A673 (cell line): Measurements from ENCODE around the gene PATJ. TPM values are rescaled to one million over a fixed set of nuclear protein-coding genes. Genes with fewer than 3 reads are reported as not detected.

Experiments
- BruUV-seq: library from RNA; stranded (reverse); fragments of 400-500 nt; replicated peaks from 2 replicates; lab custom pipeline; 2021; lab: Mats Ljungman, UMichigan
- CTCF ChIA-PET: fragments of 300-600 bp; sonication (Branson Sonifier 250); formaldehyde crosslinking; loops from one replicate; lab custom pipeline; 2022; ENCODE audit warnings: antibody characterized with exemption; lab: Charles Lee
- POLR2A ChIA-PET: fragments of 300-600 bp; sonication (Branson Sonifier 250); formaldehyde crosslinking; loops from one replicate; lab custom pipeline; 2022; ENCODE audit warnings: antibody characterized with exemption; ENCODE audit not compliant: low non-redundant PET; lab: Charles Lee
- DNase-seq: peaks from one replicate; pipeline ENCODE4 v3.0.0-alpha.2; 2015; ENCODE audit warnings: low spot score
- H3K27ac ChIP-seq: fragments of 200-600 bp; sonication (generic); 2 replicates; pipeline ENCODE4 v1.5.1; 2016; ENCODE audit warnings: mixed run types, low read depth, mild to moderate bottlenecking, mixed read lengths, antibody characterized with exemption, low read length; ENCODE audit not compliant: poor library complexity, severe bottlenecking
- H3K27me3 ChIP-seq: fragments of 200-600 bp; sonication (generic); replicated peaks from 2 replicates; pipeline ENCODE4 v1.6.1; 2017; ENCODE audit warnings: mixed run types, low read depth, mild to moderate bottlenecking, mixed read lengths, antibody characterized with exemption, low read length; ENCODE audit not compliant: insufficient read depth, poor library complexity
- H3K36me3 ChIP-seq: fragments of 200-600 bp; sonication (generic); 2 replicates; pipeline ENCODE4 v1.6.1; 2016; ENCODE audit warnings: mixed run types, mild to moderate bottlenecking, mixed read lengths, antibody characterized with exemption, low read length; ENCODE audit not compliant: insufficient read depth, poor library complexity, severe bottlenecking
- H3K4me1 ChIP-seq: fragments of 200-600 bp; sonication (generic); 2 replicates; pipeline ENCODE4 v1.6.1; 2017; ENCODE audit warnings: mixed run types, mild to moderate bottlenecking, mixed read lengths, antibody characterized with exemption, low read length; ENCODE audit not compliant: insufficient read depth, poor library complexity, severe bottlenecking
- H3K4me3 ChIP-seq: fragments of 200-600 bp; sonication (generic); 2 replicates; pipeline ENCODE4 v1.5.1; 2016; ENCODE audit warnings: low read depth, mixed run types, mild to moderate bottlenecking, mixed read lengths, low read length; ENCODE audit not compliant: poor library complexity, severe bottlenecking
- H3K9me3 ChIP-seq: fragments of 200-600 bp; sonication (generic); 2 replicates; pipeline ENCODE4 v1.6.1; 2016; ENCODE audit warnings: mixed run types, low read depth, mild to moderate bottlenecking, mixed read lengths, antibody characterized with exemption, low read length; ENCODE audit not compliant: poor library complexity, severe bottlenecking
- EZH2 ChIP-seq: fragments of 200-600 bp; sonication (generic); IDR thresholded peaks from 2 replicates; pipeline ENCODE4 v1.6.1; 2017; ENCODE audit warnings: borderline replicate concordance, low read depth, mild to moderate bottlenecking, mixed read lengths, antibody characterized with exemption, low read length; ENCODE audit not compliant: poor library complexity, severe bottlenecking
- intact Hi-C: fragments of 100-400 bp; cut with micrococcal nuclease; formaldehyde crosslinking; loops from one replicate; pipeline ENCODE4 v1.10.0; 2022; ENCODE audit not compliant: unreplicated experiment
- total RNA-seq: library from RNA; stranded (reverse); gene quantifications from 2 replicates; pipeline ENCODE4 v1.2.3, GENCODE V29; 2021
- TF ChIP-seq, protein P1 (sequence below): fragments of 300-800, 200-600 bp; sonication (generic); conservative IDR thresholded peaks from 2 replicates; pipeline ENCODE4 v1.5.1; 2017; ENCODE audit warnings: low read depth, mild to moderate bottlenecking, antibody characterized with exemption, low read length, moderate library complexity, mixed read lengths

PATJ gene
- total RNA-seq, 1 experiment from 2014 or later, result 6.6 TPM

- H3K36me3 ChIP-seq, result no peaks in the 10 kb centered on the region
- CTCF ChIA-PET, result interaction anchor here (0.6 kb wide), 1 partner anchor 65 kb away, joined by 3 read pairs; no protein-coding TSS in a partner anchor
- no peaks in the 10 kb centered on the region for H3K9me3 ChIP-seq
- H3K4me3 ChIP-seq, result no peak overlapping the region
- TF ChIP-seq EZH2, result no peak
- TF ChIP-seq, protein P1, sequence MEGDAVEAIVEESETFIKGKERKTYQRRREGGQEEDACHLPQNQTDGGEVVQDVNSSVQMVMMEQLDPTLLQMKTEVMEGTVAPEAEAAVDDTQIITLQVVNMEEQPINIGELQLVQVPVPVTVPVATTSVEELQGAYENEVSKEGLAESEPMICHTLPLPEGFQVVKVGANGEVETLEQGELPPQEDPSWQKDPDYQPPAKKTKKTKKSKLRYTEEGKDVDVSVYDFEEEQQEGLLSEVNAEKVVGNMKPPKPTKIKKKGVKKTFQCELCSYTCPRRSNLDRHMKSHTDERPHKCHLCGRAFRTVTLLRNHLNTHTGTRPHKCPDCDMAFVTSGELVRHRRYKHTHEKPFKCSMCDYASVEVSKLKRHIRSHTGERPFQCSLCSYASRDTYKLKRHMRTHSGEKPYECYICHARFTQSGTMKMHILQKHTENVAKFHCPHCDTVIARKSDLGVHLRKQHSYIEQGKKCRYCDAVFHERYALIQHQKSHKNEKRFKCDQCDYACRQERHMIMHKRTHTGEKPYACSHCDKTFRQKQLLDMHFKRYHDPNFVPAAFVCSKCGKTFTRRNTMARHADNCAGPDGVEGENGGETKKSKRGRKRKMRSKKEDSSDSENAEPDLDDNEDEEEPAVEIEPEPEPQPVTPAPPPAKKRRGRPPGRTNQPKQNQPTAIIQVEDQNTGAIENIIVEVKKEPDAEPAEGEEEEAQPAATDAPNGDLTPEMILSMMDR, result no peak
- no TSS peak for BruUV-seq
- intact Hi-C loops, result no loop called here
- POLR2A ChIA-PET, result no interaction called here
- no peaks in the 10 kb centered on the region for H3K27me3 ChIP-seq
- H3K4me1 ChIP-seq, result no peaks in the 10 kb centered on the region
- H3K27ac ChIP-seq, result no peak overlapping the region
- no peak for DNase-seq
These were observed 478.9 kb downstream of the PATJ start for GRCh38 chr1:62221171-62221570.

DNA sequence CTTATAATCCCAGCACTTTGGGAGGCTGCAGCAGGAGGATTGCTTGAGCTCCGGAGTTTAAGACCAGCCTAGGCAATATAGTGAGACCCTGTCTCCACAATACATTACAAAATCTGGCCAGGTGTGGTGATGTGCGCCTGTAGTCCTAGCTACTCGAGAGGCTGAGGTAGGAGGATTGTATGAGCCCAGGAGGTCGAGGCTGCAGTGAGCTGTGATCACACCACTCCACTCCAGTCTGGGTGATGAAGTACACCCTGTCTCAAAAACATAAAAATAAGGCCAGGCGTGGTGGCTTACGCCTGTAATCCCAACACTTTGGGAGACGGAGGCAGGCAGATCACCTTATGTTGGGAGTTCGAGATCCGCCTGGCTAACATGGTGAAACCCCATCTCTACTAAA is 480.0 kb downstream of the PATJ start:
- Histone ChIP-seq H3K27me3 (no peaks in the 10 kb centered on the region), H3K4me1 (no peaks in the 10 kb centered on the region), H3K9me3 (no peaks in the 10 kb centered on the region), H3K36me3 (no peaks in the 10 kb centered on the region), H3K4me3 (no peak overlapping the region), H3K27ac (no peak overlapping the region)
- intact Hi-C loops, result no loop called here
- no peak for DNase-seq
- TF ChIP-seq, protein P1, result no peak
- no peak for TF ChIP-seq EZH2
- ChIA-PET POLR2A (no interaction called here), CTCF (no interaction called here)
- no TSS peak for BruUV-seq

DNA sequence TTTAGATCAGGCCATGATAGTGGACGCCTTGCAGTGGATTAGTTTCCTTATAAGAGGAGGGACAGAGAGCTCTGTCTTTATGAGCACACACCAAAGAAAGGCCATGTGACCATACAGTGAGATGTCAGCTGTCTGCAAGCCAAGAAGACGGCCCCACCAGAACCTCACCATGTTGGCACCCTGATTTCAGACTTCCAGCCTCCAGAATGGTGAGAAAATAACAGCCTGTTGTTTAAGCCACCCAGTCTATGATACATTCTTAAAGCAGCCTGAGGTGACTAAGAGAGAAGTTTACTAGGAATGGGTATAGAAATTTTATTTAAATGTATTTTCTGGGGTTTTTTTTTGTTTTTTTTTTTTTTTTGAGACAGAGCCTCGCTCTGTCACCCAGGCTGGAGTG is 481.9 kb downstream of the PATJ start:
- TF ChIP-seq, protein P1, result no peak
- no peak for TF ChIP-seq EZH2
- no peak for DNase-seq
- intact Hi-C loops, result no loop called here
- Histone ChIP-seq H3K4me3 (no peak overlapping the region), H3K9me3 (no peaks in the 10 kb centered on the region), H3K4me1 (no peaks in the 10 kb centered on the region), H3K27me3 (no peaks in the 10 kb centered on the region), H3K27ac (no peak overlapping the region), H3K36me3 (no peaks in the 10 kb centered on the region)
- BruUV-seq, result no TSS peak
- ChIA-PET CTCF (no interaction called here), POLR2A (no interaction called here)
